ENCODE data around the gene KSR2.

KSR2 gene

DNA sequence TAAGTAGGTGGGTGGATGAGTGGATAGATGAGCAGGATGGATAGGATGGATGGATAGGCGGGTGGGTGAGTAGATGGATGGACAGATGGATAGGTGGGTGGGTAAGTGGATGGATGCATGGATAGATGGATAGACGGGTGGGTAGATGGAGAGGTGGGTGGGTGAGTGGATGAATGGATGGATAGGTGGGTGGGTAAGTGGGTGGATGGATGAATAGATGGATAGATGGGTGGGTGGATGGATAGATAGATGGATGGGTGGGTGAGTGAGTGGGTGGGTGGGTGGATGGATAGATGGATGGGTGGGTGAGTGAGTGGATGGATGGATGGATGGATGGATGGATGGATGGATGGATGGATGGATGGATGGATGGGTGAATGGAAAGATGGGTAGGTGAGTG is 385.7 kb downstream of the KSR2 start:
- Histone ChIP-seq H3K4me2 (ENCODE audit: low read length) (no peak overlapping the region), H3K4me3 (ENCODE audit: low read length) (no peak overlapping the region), H3K27me3 (ENCODE audit: control insufficient read depth, insufficient read depth, low read length) (no peaks in the 10 kb centered on the region), H3K9ac (ENCODE audit: low read depth, low read length) (no peak overlapping the region), H3K36me3 (ENCODE audit: insufficient read depth, low read length) (no peaks in the 10 kb centered on the region), H3K4me1 (ENCODE audit: control insufficient read depth, insufficient read depth, low read length) (no peaks in the 10 kb centered on the region), H3K9me3 (replicated peaks; ENCODE audit: low read length) (no peaks in the 10 kb centered on the region)

DNA sequence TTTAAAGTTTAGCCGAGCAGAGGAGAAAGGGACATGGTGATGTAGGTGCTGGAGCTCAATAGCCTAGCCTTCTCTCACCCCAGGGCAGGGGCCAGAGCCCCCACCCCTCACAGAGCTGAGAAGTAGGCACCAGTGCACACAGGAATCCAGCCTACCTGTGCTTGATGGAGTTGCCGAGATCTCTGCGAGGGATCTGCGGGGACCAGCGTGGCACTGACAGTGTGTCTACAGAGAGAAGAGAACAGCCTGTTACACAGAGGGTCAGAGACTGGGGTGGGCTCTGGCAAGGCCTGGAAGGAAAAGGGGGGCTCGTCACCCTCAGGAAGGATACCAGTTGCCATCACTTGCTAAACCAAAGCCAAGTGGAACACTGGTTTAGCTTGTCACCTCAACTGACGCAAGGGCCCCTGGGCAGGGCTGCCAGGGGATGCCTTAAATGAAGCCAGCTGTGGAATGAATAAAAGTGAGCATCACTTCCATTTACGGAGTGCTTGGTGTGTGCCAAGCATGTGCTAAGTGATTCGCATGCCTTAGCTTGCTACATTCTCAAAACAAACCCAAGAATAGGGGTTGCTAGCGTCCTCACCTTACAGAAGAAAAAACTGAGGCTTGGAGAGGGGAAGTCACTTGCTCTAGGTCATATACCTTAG is 386.5 kb downstream of the KSR2 start:
- H3K27me3 ChIP-seq (ENCODE audit: control insufficient read depth, insufficient read depth, low read length): no peaks in the 10 kb centered on the region
- H3K36me3 ChIP-seq (ENCODE audit: insufficient read depth, low read length): no peaks in the 10 kb centered on the region
- H3K9me3 ChIP-seq (replicated peaks; ENCODE audit: low read length): no peaks in the 10 kb centered on the region
- H3K9ac ChIP-seq (ENCODE audit: low read depth, low read length): no peak overlapping the region
- no peak overlapping the region for H3K4me3 ChIP-seq (ENCODE audit: low read length)
- H3K4me1 ChIP-seq (ENCODE audit: control insufficient read depth, insufficient read depth, low read length): no peaks in the 10 kb centered on the region
- H3K4me2 ChIP-seq (ENCODE audit: low read length): no peak overlapping the region

DNA sequence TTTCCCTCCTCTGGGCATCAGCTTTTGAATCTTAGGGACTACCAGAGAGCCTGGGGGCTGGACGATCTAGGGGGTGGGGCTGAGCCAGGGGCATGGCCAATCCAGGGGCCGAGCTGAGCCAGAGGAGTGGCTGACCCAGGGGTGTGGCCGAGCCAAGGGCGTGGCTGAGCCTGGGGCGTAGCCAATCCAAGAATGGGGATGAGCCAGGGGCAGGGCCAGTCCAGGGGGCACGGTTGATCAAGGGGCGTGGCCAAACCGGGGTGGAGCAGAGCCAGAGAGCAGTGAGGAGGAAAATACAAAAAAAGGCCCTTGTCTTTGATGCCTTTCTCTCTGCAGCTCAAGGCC is 388.1 kb downstream of the KSR2 start:
- no peak overlapping the region for H3K4me3 ChIP-seq (ENCODE audit: low read length)

GRCh38 chr12:117580015-117580717 is 388.6 kb downstream of the KSR2 start:
- H3K4me1 ChIP-seq (ENCODE audit: control insufficient read depth, insufficient read depth, low read length): no peaks in the 10 kb centered on the region
- H3K4me2 ChIP-seq (ENCODE audit: low read length): no peak overlapping the region
- no peaks in the 10 kb centered on the region for H3K9me3 ChIP-seq (replicated peaks; ENCODE audit: low read length)
- no peak overlapping the region for H3K9ac ChIP-seq (ENCODE audit: low read depth, low read length)
- no peaks in the 10 kb centered on the region for H3K27me3 ChIP-seq (ENCODE audit: control insufficient read depth, insufficient read depth, low read length)
- H3K36me3 ChIP-seq (ENCODE audit: insufficient read depth, low read length): no peaks in the 10 kb centered on the region
- H3K4me3 ChIP-seq (ENCODE audit: low read length): no peak overlapping the region

More for the DNA sequence above, 388.1 kb downstream of the KSR2 start:
- no peaks in the 10 kb centered on the region for H3K36me3 ChIP-seq (ENCODE audit: insufficient read depth, low read length)
- H3K4me1 ChIP-seq (ENCODE audit: control insufficient read depth, insufficient read depth, low read length): no peaks in the 10 kb centered on the region
- no peak overlapping the region for H3K9ac ChIP-seq (ENCODE audit: low read depth, low read length)
- H3K9me3 ChIP-seq (replicated peaks; ENCODE audit: low read length): no peaks in the 10 kb centered on the region
- H3K4me2 ChIP-seq (ENCODE audit: low read length): no peak overlapping the region
- no peaks in the 10 kb centered on the region for H3K27me3 ChIP-seq (ENCODE audit: control insufficient read depth, insufficient read depth, low read length)

DNA sequence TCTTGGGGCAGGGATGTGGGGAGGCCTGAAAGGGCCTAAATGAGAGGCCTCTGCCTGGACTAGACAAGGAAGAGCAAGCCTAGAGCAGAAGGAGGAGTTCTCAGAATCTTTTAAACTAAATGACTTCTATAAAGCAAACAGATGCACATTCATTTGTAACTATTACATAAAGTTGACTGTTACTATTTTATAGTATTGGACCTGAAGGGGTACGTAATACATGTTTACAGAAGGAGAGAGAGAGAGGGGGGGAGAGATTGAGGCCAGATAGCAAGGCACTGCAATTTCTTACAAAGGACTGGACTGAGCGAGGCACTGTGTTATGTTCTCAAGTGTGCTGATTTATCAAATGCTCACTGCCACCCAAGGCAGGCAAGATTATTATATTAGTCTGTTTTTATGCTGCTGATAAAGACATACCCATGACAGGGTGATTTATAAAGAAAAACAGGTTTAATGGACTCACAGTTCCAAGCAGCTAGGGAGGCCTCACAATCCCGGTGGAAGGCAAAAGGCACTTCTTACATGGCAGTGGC is 391.6 kb downstream of the KSR2 start:
- no peaks in the 10 kb centered on the region for H3K27me3 ChIP-seq (ENCODE audit: control insufficient read depth, insufficient read depth, low read length)
- H3K4me2 ChIP-seq (ENCODE audit: low read length): no peak overlapping the region
- no peak overlapping the region for H3K4me3 ChIP-seq (ENCODE audit: low read length)
- H3K36me3 ChIP-seq (ENCODE audit: insufficient read depth, low read length): no peaks in the 10 kb centered on the region
- no peak overlapping the region for H3K9ac ChIP-seq (ENCODE audit: low read depth, low read length)
- no peaks in the 10 kb centered on the region for H3K9me3 ChIP-seq (replicated peaks; ENCODE audit: low read length)
- no peaks in the 10 kb centered on the region for H3K4me1 ChIP-seq (ENCODE audit: control insufficient read depth, insufficient read depth, low read length)

DNA sequence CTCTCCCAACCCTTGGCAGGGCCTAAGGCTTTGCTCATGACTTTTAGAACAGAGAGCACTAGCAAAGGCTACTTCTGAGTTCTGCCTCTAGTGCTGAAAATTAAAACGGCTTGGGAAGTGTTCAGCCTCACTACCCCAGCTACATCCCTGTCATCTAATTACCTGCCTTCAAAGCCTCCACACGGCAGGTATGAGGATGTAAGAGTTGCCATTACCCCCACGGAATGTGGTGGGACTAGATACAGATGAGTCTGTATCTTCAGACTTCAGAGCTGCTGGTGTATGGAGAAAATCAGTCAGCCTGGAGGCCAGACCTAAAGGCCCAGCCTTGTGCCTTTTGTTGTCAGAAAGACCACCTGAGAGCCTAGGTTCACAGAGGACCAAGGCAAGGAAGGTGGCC is 392.7 kb downstream of the KSR2 start:
- Histone ChIP-seq H3K4me3 (ENCODE audit: low read length) (no peak overlapping the region), H3K9me3 (replicated peaks; ENCODE audit: low read length) (no peaks in the 10 kb centered on the region), H3K9ac (ENCODE audit: low read depth, low read length) (no peak overlapping the region), H3K4me1 (ENCODE audit: control insufficient read depth, insufficient read depth, low read length) (no peaks in the 10 kb centered on the region), H3K36me3 (ENCODE audit: insufficient read depth, low read length) (no peaks in the 10 kb centered on the region), H3K4me2 (ENCODE audit: low read length) (no peak overlapping the region), H3K27me3 (ENCODE audit: control insufficient read depth, insufficient read depth, low read length) (no peaks in the 10 kb centered on the region)

DNA sequence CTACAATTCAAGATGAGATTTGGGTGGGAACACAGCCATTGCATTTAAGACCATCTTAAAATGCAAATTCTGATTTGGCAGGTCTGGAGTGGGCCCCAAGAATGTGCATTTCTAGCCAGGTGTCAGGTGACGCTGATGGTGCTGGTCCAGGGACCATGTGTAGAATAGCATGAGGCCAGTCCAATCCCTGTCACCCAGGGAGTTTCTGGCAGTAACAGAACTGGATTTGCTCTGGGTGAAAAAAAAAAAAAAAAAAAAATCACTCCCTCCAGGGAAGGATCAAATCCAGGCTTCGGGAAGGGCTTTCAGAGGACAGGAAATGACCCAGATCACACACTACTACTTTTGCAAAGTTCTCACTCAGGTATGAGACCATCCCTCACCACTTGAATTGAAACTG is 394.1 kb downstream of the KSR2 start:
- Histone ChIP-seq H3K4me1 (ENCODE audit: control insufficient read depth, insufficient read depth, low read length) (no peaks in the 10 kb centered on the region), H3K9me3 (replicated peaks; ENCODE audit: low read length) (peaks cover 2% of the 10 kb centered on the region), H3K27me3 (ENCODE audit: control insufficient read depth, insufficient read depth, low read length) (no peaks in the 10 kb centered on the region), H3K4me3 (ENCODE audit: low read length) (no peak overlapping the region), H3K36me3 (ENCODE audit: insufficient read depth, low read length) (no peaks in the 10 kb centered on the region), H3K9ac (ENCODE audit: low read depth, low read length) (no peak overlapping the region), H3K4me2 (ENCODE audit: low read length) (no peak overlapping the region)

DNA sequence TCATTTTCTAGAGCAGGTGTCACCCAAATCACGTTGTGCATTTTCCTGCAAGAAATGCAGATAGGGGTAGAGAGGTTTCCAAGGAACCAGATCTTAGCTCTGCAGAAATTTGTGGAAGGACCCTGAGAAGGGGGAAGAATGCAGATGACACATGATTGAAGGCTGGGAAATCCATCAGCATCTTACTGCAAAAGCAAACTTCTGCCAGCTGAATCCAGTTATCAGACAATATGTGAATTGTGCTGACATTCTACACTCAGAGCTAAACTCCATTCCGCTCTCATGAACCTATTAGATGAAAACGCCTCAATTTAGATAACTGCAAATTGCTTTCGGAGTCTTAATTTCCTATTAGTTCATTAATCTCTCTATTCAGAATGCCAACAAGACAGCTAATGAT is 396.0 kb downstream of the KSR2 start:
- H3K27me3 ChIP-seq (ENCODE audit: control insufficient read depth, insufficient read depth, low read length): no peaks in the 10 kb centered on the region
- H3K9ac ChIP-seq (ENCODE audit: low read depth, low read length): no peak overlapping the region
- H3K36me3 ChIP-seq (ENCODE audit: insufficient read depth, low read length): no peaks in the 10 kb centered on the region
- no peaks in the 10 kb centered on the region for H3K4me1 ChIP-seq (ENCODE audit: control insufficient read depth, insufficient read depth, low read length)
- peaks cover 7% of the 10 kb centered on the region for H3K9me3 ChIP-seq (replicated peaks; ENCODE audit: low read length)
- no peak overlapping the region for H3K4me3 ChIP-seq (ENCODE audit: low read length)
- no peak overlapping the region for H3K4me2 ChIP-seq (ENCODE audit: low read length)

- Histone ChIP-seq H3K4me3 (ENCODE audit: low read length) (no peak overlapping the region), H3K27me3 (ENCODE audit: control insufficient read depth, insufficient read depth, low read length) (no peaks in the 10 kb centered on the region), H3K9ac (ENCODE audit: low read depth, low read length) (no peak overlapping the region), H3K4me1 (ENCODE audit: control insufficient read depth, insufficient read depth, low read length) (no peaks in the 10 kb centered on the region), H3K4me2 (ENCODE audit: low read length) (no peak overlapping the region), H3K9me3 (replicated peaks; ENCODE audit: low read length) (peaks cover 8% of the 10 kb centered on the region), H3K36me3 (ENCODE audit: insufficient read depth, low read length) (no peaks in the 10 kb centered on the region)
Observed at GRCh38 chr12:117571321-117571720, 397.5 kb downstream of the KSR2 start.

DNA sequence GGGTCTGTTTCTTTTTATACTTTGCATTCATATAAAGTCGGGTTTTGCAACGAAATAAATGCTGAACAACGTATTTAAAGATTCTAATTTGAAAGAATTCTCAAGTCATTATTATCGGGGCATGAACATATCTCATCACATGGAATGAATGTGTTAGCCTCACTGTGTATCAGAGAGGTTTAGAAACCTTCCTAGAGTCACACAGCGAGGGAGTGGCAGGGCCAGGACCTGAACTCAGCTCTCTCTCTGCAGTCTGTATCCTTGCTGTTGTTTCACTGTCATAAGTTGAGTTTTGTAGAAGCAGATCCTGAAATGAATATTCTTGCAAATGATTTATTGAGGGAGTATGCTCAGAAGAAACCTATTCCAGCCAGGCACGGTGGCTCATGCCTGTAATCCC is 398.2 kb downstream of the KSR2 start:
- H3K9me3 ChIP-seq (replicated peaks; ENCODE audit: low read length): peaks cover 8% of the 10 kb centered on the region
- H3K4me1 ChIP-seq (ENCODE audit: control insufficient read depth, insufficient read depth, low read length): no peaks in the 10 kb centered on the region
- no peaks in the 10 kb centered on the region for H3K27me3 ChIP-seq (ENCODE audit: control insufficient read depth, insufficient read depth, low read length)
- no peak overlapping the region for H3K4me3 ChIP-seq (ENCODE audit: low read length)
- H3K36me3 ChIP-seq (ENCODE audit: insufficient read depth, low read length): no peaks in the 10 kb centered on the region
- no peak overlapping the region for H3K4me2 ChIP-seq (ENCODE audit: low read length)
- no peak overlapping the region for H3K9ac ChIP-seq (ENCODE audit: low read depth, low read length)

DNA sequence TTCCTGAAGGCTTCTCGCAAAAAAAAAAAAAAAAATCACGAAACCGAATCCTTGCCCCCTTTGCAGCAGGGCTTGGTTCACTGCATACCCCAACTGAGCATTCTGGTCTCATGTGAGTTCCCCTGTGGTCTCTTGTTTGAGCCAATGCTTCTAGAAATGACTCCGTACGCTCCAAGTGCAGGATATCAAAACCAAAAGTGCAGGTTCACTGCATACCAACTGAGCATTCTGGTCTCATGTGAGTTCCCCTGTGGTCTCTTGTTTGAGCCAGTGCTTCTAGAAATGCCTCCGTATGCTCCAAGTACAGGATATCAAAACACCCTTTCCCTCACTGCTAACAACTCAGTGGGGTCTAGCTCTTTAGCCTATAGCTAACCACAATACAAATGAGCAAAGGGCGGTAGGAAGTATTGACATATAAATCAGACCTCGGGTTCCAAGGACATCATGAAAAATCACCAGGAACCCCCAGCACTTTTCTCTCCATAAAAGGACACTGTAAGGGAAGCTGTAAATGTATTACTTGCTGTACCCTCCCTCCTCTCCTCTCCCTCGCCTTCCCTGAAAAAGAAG is 401.1 kb downstream of the KSR2 start:
- no peak overlapping the region for H3K4me2 ChIP-seq (ENCODE audit: low read length)
- H3K27me3 ChIP-seq (ENCODE audit: control insufficient read depth, insufficient read depth, low read length): no peaks in the 10 kb centered on the region
- H3K36me3 ChIP-seq (ENCODE audit: insufficient read depth, low read length): no peaks in the 10 kb centered on the region
- H3K9ac ChIP-seq (ENCODE audit: low read depth, low read length): no peak overlapping the region
- H3K4me1 ChIP-seq (ENCODE audit: control insufficient read depth, insufficient read depth, low read length): no peaks in the 10 kb centered on the region
- no peak overlapping the region for H3K4me3 ChIP-seq (ENCODE audit: low read length)
- H3K9me3 ChIP-seq (replicated peaks; ENCODE audit: low read length): peaks cover 8% of the 10 kb centered on the region

DNA sequence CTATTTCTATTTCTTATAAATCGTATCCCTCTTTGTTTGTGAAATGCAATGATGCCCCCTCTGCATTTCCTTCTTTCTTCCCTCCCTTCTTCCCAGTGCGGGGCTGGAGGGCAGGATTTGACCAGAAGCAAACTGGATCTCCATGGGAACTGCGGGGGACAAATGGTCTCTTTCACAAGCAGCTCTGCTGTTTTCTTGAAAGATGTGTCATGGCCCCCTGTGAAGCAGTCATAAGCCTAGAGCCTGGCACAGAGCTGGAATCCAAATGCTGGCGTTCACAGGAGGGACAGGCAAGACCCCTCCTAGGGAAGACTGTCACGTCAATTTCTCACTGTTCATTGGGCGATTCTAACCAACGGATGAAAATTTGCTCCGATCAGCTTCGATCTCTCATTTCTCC is 403.9 kb downstream of the KSR2 start:
- no peaks in the 10 kb centered on the region for H3K4me1 ChIP-seq (ENCODE audit: control insufficient read depth, insufficient read depth, low read length)
- H3K36me3 ChIP-seq (ENCODE audit: insufficient read depth, low read length): no peaks in the 10 kb centered on the region

More for the DNA sequence above, 403.9 kb downstream of the KSR2 start:
- H3K9ac ChIP-seq (ENCODE audit: low read depth, low read length): no peak overlapping the region
- H3K4me3 ChIP-seq (ENCODE audit: low read length): no peak overlapping the region
- H3K9me3 ChIP-seq (replicated peaks; ENCODE audit: low read length): peaks cover 6% of the 10 kb centered on the region
- H3K27me3 ChIP-seq (ENCODE audit: control insufficient read depth, insufficient read depth, low read length): no peaks in the 10 kb centered on the region
- H3K4me2 ChIP-seq (ENCODE audit: low read length): no peak overlapping the region
